Endodermal cell (in vitro differentiated cells): ENCODE measurements around the gene ARHGAP11A. TPM values are rescaled to one million over a fixed set of nuclear protein-coding genes. Genes with fewer than 3 reads are reported as not detected.

Source experiments
- DNase-seq: peaks from one replicate; pipeline ENCODE4 v3.0.0-alpha.2; 2017
- H3K27ac ChIP-seq: 2 replicates; pipeline ENCODE4 v1.5.1; 2013; ENCODE audit warnings: mild to moderate bottlenecking, low read depth, low read length, moderate library complexity
- H3K27me3 ChIP-seq: 2 replicates; pipeline ENCODE4 v1.6.1; 2013; ENCODE audit warnings: mild to moderate bottlenecking, low read length, moderate library complexity; ENCODE audit not compliant: insufficient read depth, control insufficient read depth, poor library complexity, severe bottlenecking
- H3K36me3 ChIP-seq: 2 replicates; pipeline ENCODE4 v1.7.0; 2013; ENCODE audit warnings: mild to moderate bottlenecking, low read length, moderate library complexity; ENCODE audit not compliant: control insufficient read depth, insufficient read depth
- H3K4me1 ChIP-seq: one replicate; pipeline ENCODE4 v1.7.0; 2013; ENCODE audit warnings: low read length; ENCODE audit not compliant: control insufficient read depth, insufficient read depth
- H3K4me3 ChIP-seq: 2 replicates; pipeline ENCODE4 v1.5.1; 2013; ENCODE audit warnings: mild to moderate bottlenecking, low read length, moderate library complexity
- H3K9ac ChIP-seq: 2 replicates; pipeline ENCODE4 v1.6.1; 2013; ENCODE audit warnings: mild to moderate bottlenecking, low read length, moderate library complexity; ENCODE audit not compliant: poor library complexity, severe bottlenecking; ENCODE audit errors: extremely low read depth
- H3K9me3 ChIP-seq: 2 replicates; pipeline ENCODE4 v1.6.1; 2013; ENCODE audit warnings: mild to moderate bottlenecking, low read length, moderate library complexity; ENCODE audit not compliant: control insufficient read depth
- H3K27ac Mint-ChIP-seq: 2 replicates; pipeline ENCODE4 v1.8.0; 2020; ENCODE audit warnings: mixed read lengths
- H3K27me3 Mint-ChIP-seq: 2 replicates; pipeline ENCODE4 v1.8.0; 2021; ENCODE audit warnings: mild to moderate bottlenecking, mixed read lengths; ENCODE audit not compliant: insufficient read depth
- H3K36me3 Mint-ChIP-seq: 2 replicates; pipeline ENCODE4 v1.8.0; 2020; ENCODE audit warnings: low read depth, mixed read lengths
- H3K4me1 Mint-ChIP-seq: 2 replicates; pipeline ENCODE4 v1.8.0; 2020; ENCODE audit warnings: mixed read lengths
- H3K4me3 Mint-ChIP-seq: 2 replicates; pipeline ENCODE4 v1.8.0; 2020; ENCODE audit warnings: mild to moderate bottlenecking, moderate library complexity, mixed read lengths
- H3K9me3 Mint-ChIP-seq: 2 replicates; pipeline ENCODE4 v1.8.0; 2020; ENCODE audit warnings: mild to moderate bottlenecking, mixed read lengths
- WGBS, 2 experiments: methylation state at CpG; one replicate each; pipeline versions ENCODE4 v1.1.5 to v1.1.7; 2013; ENCODE audit warnings: missing lambda C conversion rate in 2 of 2, mixed read lengths in 1 of 2; ENCODE audit not compliant: insufficient coverage in 1 of 2, insufficient read length in 1 of 2; 5-methylcytosine and 5-hydroxymethylcytosine counted together
- total RNA-seq, 2 donors: library from RNA; stranded (reverse); fragmentation: NEBNext Ultra II Directional in 1 of 2; extraction: Animal tissue kit (Norgen Biotek cat#: 25700) in 1 of 2; gene quantifications; 2 replicates in 1 of 2; 3 replicates in 1 of 2; pipeline ENCODE4 v1.2.1, GENCODE V29; 2021
- TF ChIP-seq, protein P1 (sequence below): fragments of 200-600 bp; sonication (generic); conservative IDR thresholded peaks from 2 replicates; pipeline ENCODE4 v1.5.0; 2021; ENCODE audit warnings: antibody characterized with exemption, mild to moderate bottlenecking

Gene ARHGAP11A
- total RNA-seq, 2 donors from 2014 or later = 61.0 to 107 TPM

DNA sequence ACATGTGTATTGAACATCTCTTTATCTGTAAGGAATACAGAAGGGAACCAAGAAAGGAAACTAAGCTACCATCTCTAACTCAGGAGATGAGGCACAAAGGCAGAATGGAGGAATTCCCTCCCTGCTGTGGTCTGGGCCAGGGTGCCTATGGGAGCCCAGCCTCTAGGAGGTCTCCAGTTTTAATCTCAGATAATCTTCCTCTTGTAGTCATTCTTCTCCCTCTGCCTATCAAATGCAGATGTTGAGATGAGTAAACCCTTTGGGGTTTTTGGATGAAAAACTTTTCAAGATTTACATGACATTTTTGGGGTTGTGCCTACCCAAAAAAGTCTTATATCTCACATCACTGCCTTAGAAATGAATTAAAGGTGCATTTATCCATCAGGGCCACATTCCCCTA, 49.5 kb downstream of the ARHGAP11A start:
- H3K4me1 ChIP-seq = peaks cover 3% of the 10 kb centered on the region
- H3K27me3 ChIP-seq = no peaks in the 10 kb centered on the region
- Mint-ChIP-seq H3K9me3 (no peaks in the 10 kb centered on the region), H3K4me3 (no peak overlapping the region), H3K4me1 (peaks cover 15% of the 10 kb centered on the region), H3K27ac (no peak overlapping the region), H3K27me3 (peaks cover 16% of the 10 kb centered on the region), H3K36me3 (no peaks in the 10 kb centered on the region)
- H3K9me3 ChIP-seq = no peaks in the 10 kb centered on the region
- H3K9ac ChIP-seq = no peak overlapping the region
- H3K27ac ChIP-seq = no peak overlapping the region
- TF ChIP-seq, protein P1, sequence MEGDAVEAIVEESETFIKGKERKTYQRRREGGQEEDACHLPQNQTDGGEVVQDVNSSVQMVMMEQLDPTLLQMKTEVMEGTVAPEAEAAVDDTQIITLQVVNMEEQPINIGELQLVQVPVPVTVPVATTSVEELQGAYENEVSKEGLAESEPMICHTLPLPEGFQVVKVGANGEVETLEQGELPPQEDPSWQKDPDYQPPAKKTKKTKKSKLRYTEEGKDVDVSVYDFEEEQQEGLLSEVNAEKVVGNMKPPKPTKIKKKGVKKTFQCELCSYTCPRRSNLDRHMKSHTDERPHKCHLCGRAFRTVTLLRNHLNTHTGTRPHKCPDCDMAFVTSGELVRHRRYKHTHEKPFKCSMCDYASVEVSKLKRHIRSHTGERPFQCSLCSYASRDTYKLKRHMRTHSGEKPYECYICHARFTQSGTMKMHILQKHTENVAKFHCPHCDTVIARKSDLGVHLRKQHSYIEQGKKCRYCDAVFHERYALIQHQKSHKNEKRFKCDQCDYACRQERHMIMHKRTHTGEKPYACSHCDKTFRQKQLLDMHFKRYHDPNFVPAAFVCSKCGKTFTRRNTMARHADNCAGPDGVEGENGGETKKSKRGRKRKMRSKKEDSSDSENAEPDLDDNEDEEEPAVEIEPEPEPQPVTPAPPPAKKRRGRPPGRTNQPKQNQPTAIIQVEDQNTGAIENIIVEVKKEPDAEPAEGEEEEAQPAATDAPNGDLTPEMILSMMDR = no peak
- no peak overlapping the region for H3K4me3 ChIP-seq
- no peaks in the 10 kb centered on the region for H3K36me3 ChIP-seq
- no peak for DNase-seq

DNA sequence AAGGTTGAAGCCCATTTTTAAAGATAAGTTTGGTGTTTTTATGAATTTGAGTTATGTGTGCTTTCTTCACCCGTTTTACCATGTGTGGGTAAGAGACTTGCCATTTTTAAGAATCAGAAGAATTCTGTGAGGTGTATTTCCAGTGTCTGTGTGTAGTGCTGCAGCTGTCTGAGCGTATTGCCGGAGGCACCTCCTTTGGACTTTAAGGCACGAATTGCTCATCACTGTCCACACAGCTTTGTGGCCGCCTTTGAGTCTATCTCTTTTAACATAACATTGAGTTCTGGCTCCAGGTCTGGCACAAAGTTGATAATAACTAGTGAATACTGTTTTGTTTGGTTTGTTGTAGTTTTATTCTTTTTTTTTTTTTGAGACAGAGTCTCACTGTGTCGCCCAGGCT, 52.0 kb downstream of the ARHGAP11A start:
- TF ChIP-seq, protein P1 = no peak
- Mint-ChIP-seq H3K36me3 (no peaks in the 10 kb centered on the region), H3K27me3 (peaks cover 30% of the 10 kb centered on the region), H3K9me3 (no peaks in the 10 kb centered on the region), H3K4me1 (peaks cover 25% of the 10 kb centered on the region), H3K27ac (no peak overlapping the region), H3K4me3 (no peak overlapping the region)
- H3K9ac ChIP-seq = no peak overlapping the region
- 97 to 100% methylated on average over 2 to 6 of the region's 6 CpGs for WGBS, 2 experiments
- no peak overlapping the region for H3K4me3 ChIP-seq
- H3K4me1 ChIP-seq = peaks cover 3% of the 10 kb centered on the region
- no peaks in the 10 kb centered on the region for H3K36me3 ChIP-seq
- H3K9me3 ChIP-seq = no peaks in the 10 kb centered on the region
- no peaks in the 10 kb centered on the region for H3K27me3 ChIP-seq
- DNase-seq = no peak
- H3K27ac ChIP-seq = no peak overlapping the region

DNA sequence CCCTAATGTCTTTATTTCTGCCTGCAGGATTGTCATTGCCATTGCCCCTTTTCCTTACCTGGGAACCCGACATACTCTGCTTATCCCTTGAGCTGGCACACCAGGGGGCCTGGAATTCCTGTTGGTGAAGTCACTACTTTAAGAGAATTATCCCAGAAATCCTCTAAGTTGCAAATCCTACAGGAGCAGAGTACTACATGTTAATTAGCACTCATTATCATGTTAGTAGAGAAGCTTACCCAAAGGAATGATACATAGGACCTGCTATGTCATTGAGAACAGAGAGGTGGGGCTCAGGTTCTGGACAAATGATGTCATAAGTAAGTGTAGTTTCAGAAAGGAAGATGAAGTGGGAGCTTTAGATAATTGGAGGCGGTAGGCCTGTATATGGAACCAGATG, 53.6 kb downstream of the ARHGAP11A start:
- Mint-ChIP-seq H3K4me1 (peaks cover 25% of the 10 kb centered on the region), H3K27ac (peak overlapping the region; percentile 93), H3K9me3 (no peaks in the 10 kb centered on the region), H3K36me3 (no peaks in the 10 kb centered on the region), H3K4me3 (no peak overlapping the region), H3K27me3 (peaks cover 30% of the 10 kb centered on the region)
- H3K9me3 ChIP-seq = no peaks in the 10 kb centered on the region
- no peaks in the 10 kb centered on the region for H3K27me3 ChIP-seq
- H3K36me3 ChIP-seq = no peaks in the 10 kb centered on the region
- TF ChIP-seq, protein P1 = no peak
- WGBS, 2 experiments = 45 to 100% methylated on average over 1 to 2 of the region's 2 CpGs
- H3K4me1 ChIP-seq = peaks cover 3% of the 10 kb centered on the region
- peak; percentile 94 for DNase-seq
- no peak overlapping the region for H3K4me3 ChIP-seq
- H3K27ac ChIP-seq = no peak overlapping the region
- no peak overlapping the region for H3K9ac ChIP-seq
